K562 (cell line): ENCODE data around the gene STAG2. TPM values are rescaled to one million over a fixed set of nuclear protein-coding genes. Genes with fewer than 3 reads are reported as not detected.

Source experiments
- ATAC-seq: fragments of 200-7000 bp; cut with Tn5 transposase; 3 replicates; pipeline ENCODE4 v1.9.1; 2020; ENCODE audit warnings: moderate library complexity
- BruUV-seq: library from RNA; stranded (reverse); fragments of 400-500 nt; replicated peaks from 2 replicates; lab custom pipeline; 2021; lab: Mats Ljungman, UMichigan
- CTCF ChIA-PET: fragments of 300-600 bp; formaldehyde crosslinking; extraction: SDS; loops from one replicate; lab custom pipeline; 2021; ENCODE audit warnings: low intra/inter-chr PET ratio; lab: Yijun Ruan, JAX
- POLR2A ChIA-PET: fragments of 300-600, 350-650 bp; sonication (Branson Sonifier 250); formaldehyde crosslinking; extraction: SDS; loops from one replicate; lab custom pipeline; 2021; ENCODE audit warnings: antibody characterized with exemption, inconsistent platforms; lab: Yijun Ruan, JAX
- DNase-seq, 4 experiments: peaks; one replicate each; pipeline versions ENCODE4 v3.0.0 to v3.0.0-alpha.2; 2011 to 2018; ENCODE audit warnings: low spot score in 3 of 4, mixed read lengths in 3 of 4; ENCODE audit errors: extremely low read depth in 1 of 4
- FAIRE-seq: peaks from 2 replicates; lab custom pipeline; 2011; peaks lifted over from hg19 to GRCh38; lab: Jason Lieb, UNC
- H2AFZ ChIP-seq: 2 replicates; pipeline ENCODE4 v1.6.0; 2011; ENCODE audit warnings: low read depth, low read length, control low read depth, inconsistent platforms
- H3K27ac ChIP-seq: fragments of 200-600 bp; 3 replicates; pipeline ENCODE4 v1.8.0; 2011; ENCODE audit warnings: low read depth, mild to moderate bottlenecking, control low read depth, inconsistent platforms, low read length, moderate library complexity, mixed read lengths; ENCODE audit errors: extremely low read depth
- H3K27me3 ChIP-seq, 2 experiments: fragments of 300-600 bp in 1 of 2; 2 replicates in 1 of 2; 3 replicates in 1 of 2; pipeline versions ENCODE4 v1.6.0 to v1.8.0; 2011; ENCODE audit warnings: inconsistent platforms in 2 of 2, low read length in 2 of 2, mild to moderate bottlenecking in 1 of 2, mixed read lengths in 1 of 2, moderate library complexity in 1 of 2; ENCODE audit not compliant: control insufficient read depth in 2 of 2, insufficient read depth in 2 of 2
- H3K36me3 ChIP-seq: fragments of 300-600 bp; 3 replicates; pipeline ENCODE4 v1.8.0; 2011; ENCODE audit warnings: mild to moderate bottlenecking, low read length, inconsistent platforms; ENCODE audit not compliant: control insufficient read depth, insufficient read depth
- H3K4me1 ChIP-seq, 2 experiments: fragments of 200-600 bp in 1 of 2; replicated peaks in 1 of 2; 2 replicates in 1 of 2; 3 replicates in 1 of 2; pipeline versions ENCODE4 v1.5.1 to v1.8.0; 2011; ENCODE audit warnings: inconsistent platforms in 2 of 2, low read length in 2 of 2, mild to moderate bottlenecking in 1 of 2, mixed read lengths in 1 of 2, moderate library complexity in 1 of 2; ENCODE audit not compliant: control insufficient read depth in 2 of 2, insufficient read depth in 2 of 2
- H3K4me2 ChIP-seq: 2 replicates; pipeline ENCODE4 v1.6.1; 2011; ENCODE audit warnings: low read length, control low read depth, inconsistent platforms, mixed read lengths; ENCODE audit not compliant: insufficient read depth
- H3K4me3 ChIP-seq: fragments of 200-600 bp; sonication (generic), shearing (Covaris generic); 2 replicates; pipeline ENCODE4 v1.5.1; 2016; ENCODE audit warnings: control low read depth, inconsistent platforms
- H3K79me2 ChIP-seq: fragments of 200-600 bp; 3 replicates; pipeline ENCODE4 v1.8.0; 2011; ENCODE audit warnings: low read length, inconsistent platforms; ENCODE audit not compliant: control insufficient read depth, insufficient read depth
- H3K9ac ChIP-seq, 2 experiments: 2 replicates each; pipeline versions ENCODE4 v1.6.0 to v1.6.1; 2011; ENCODE audit warnings: low read depth in 2 of 2, low read length in 2 of 2, control low read depth in 1 of 2, inconsistent platforms in 1 of 2, mild to moderate bottlenecking in 1 of 2, mixed read lengths in 1 of 2; ENCODE audit not compliant: insufficient read depth in 1 of 2
- H3K9me1 ChIP-seq: one replicate; pipeline ENCODE4 v1.6.0; 2011; ENCODE audit warnings: inconsistent platforms, mild to moderate bottlenecking, low read length, moderate library complexity; ENCODE audit not compliant: control insufficient read depth, insufficient read depth
- H3K9me3 ChIP-seq: replicated peaks from 2 replicates; pipeline ENCODE4 v1.5.1; 2011; ENCODE audit warnings: low read depth, low read length, inconsistent platforms; ENCODE audit not compliant: control insufficient read depth, insufficient read depth
- H4K20me1 ChIP-seq: replicated peaks from 2 replicates; pipeline ENCODE4 v1.6.1; 2011; ENCODE audit warnings: low read length, inconsistent platforms, mixed read lengths; ENCODE audit not compliant: control insufficient read depth, insufficient read depth
- DMBX1 ChIP-seq: fragments of 250-450 bp; sonication (Bioruptor Pico); IDR thresholded peaks from 2 replicates; pipeline ENCODE4 v1.8.0; 2022; ENCODE audit warnings: inconsistent platforms, mild to moderate bottlenecking, moderate library complexity, borderline replicate concordance
- KAT7 ChIP-seq: sonication (generic); formaldehyde crosslinking; IDR thresholded peaks from 2 replicates; pipeline ENCODE4 v1.8.0; 2022; ENCODE audit warnings: missing genetic modification reagents, mild to moderate bottlenecking, borderline replicate concordance
- MNT ChIP-seq, 2 experiments: fragments of 450-650 bp; conservative IDR thresholded peaks; 2 replicates each; pipeline ENCODE4 v1.6.1; 2017; ENCODE audit warnings: mild to moderate bottlenecking in 2 of 2, moderate library complexity in 2 of 2
- OTX1 ChIP-seq: fragments of 450-650 bp; formaldehyde crosslinking; IDR thresholded peaks from 2 replicates; pipeline ENCODE4 v1.4.0; 2022; ENCODE audit warnings: mild to moderate bottlenecking
- PTTG1 ChIP-seq: fragments of 450-650 bp; IDR thresholded peaks from 2 replicates; pipeline ENCODE4 v1.6.1; 2016; ENCODE audit warnings: low read depth, mild to moderate bottlenecking, missing genetic modification characterization, missing compliant biosample characterization
- ZNF778 ChIP-seq: fragments of 450-650 bp; formaldehyde crosslinking; IDR thresholded peaks from 2 replicates; pipeline ENCODE4 v1.4.0; 2020; ENCODE audit warnings: mild to moderate bottlenecking, moderate library complexity
- ZNF79 ChIP-seq: fragments of 250-450 bp; sonication (Bioruptor Pico); IDR thresholded peaks from 2 replicates; pipeline ENCODE4 v1.4.0; 2020; ENCODE audit warnings: low read depth, mild to moderate bottlenecking, moderate library complexity
- in situ Hi-C: fragments of 300-500 bp; cut with MboI; formaldehyde crosslinking; loops from 4 replicates; pipeline ENCODE4 v1.15.0; 2018; ENCODE audit warnings: inconsistent platforms, mixed read lengths
- intact Hi-C: fragments of 100-400 bp; cut with micrococcal nuclease; formaldehyde crosslinking; loops from 2 replicates; pipeline ENCODE4 v1.14.2; 2022
- polyA plus RNA-seq, 8 experiments: library from polyadenylated mRNA; depleted of rRNA in 4 of 8; stranded (reverse) in 5 of 8; unstranded in 3 of 8; fragments of >200 nt; fragmentation: Nextera tagmentation in 2 of 8; fragmentation: Illumina TruSeq in 1 of 8; extraction: Ambion mirVana in 2 of 8; extraction: Trizol in 1 of 8; gene quantifications; 2 replicates each; pipeline versions ENCODE4 v1.2.1 to v1.2.3, GENCODE V29; 2011 to 2014; ENCODE audit warnings: inconsistent platforms in 1 of 8, missing spikeins in 1 of 8
- total RNA-seq, 7 experiments: library from RNA; depleted of rRNA in 6 of 7; stranded (reverse); fragments of >200 nt in 6 of 7; fragmentation: Illumina TruSeq in 2 of 7; extraction: Trizol in 2 of 7; gene quantifications; 2 replicates each; pipeline versions ENCODE4 v1.2.1 to v1.2.3, GENCODE V29; 2011 to 2021; ENCODE audit warnings: low replicate concordance in 1 of 7
- TF ChIP-seq, protein P1 (sequence below): sonication (generic); formaldehyde crosslinking; IDR thresholded peaks from 2 replicates; pipeline ENCODE4 v1.8.0; 2023; ENCODE audit warnings: mild to moderate bottlenecking, missing genetic modification reagents

STAG2 gene
- total and polyA plus RNA-seq, 9 of the 15 experiments (the other 6 are each of a cell fraction or from before 2014, with no cell fraction given) = 40.3 to 133 (median 90.1) TPM

- no peak for TF ChIP-seq PTTG1 (tag)
- TF ChIP-seq KAT7 = no peak
- no peak for TF ChIP-seq OTX1 (CRISPR knock-in tag)
- no peak for TF ChIP-seq ZNF79 (CRISPR knock-in tag)
- TF ChIP-seq ZNF778 = no peak
- TF ChIP-seq DMBX1 (CRISPR knock-in tag) = no peak
- TF ChIP-seq MNT (conservative IDR thresholded peaks at IDR 0.05) = no peak
- TF ChIP-seq, protein P1, sequence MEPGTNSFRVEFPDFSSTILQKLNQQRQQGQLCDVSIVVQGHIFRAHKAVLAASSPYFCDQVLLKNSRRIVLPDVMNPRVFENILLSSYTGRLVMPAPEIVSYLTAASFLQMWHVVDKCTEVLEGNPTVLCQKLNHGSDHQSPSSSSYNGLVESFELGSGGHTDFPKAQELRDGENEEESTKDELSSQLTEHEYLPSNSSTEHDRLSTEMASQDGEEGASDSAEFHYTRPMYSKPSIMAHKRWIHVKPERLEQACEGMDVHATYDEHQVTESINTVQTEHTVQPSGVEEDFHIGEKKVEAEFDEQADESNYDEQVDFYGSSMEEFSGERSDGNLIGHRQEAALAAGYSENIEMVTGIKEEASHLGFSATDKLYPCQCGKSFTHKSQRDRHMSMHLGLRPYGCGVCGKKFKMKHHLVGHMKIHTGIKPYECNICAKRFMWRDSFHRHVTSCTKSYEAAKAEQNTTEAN = no peak
- TF ChIP-seq, all 486 proteins: peak for 0
- DNase-seq = no peak
- BruUV-seq = no TSS peak
- Histone ChIP-seq H3K9me1 (no peaks in the 10 kb centered on the region), H2AFZ (no peak overlapping the region), H3K9me3 (no peaks in the 10 kb centered on the region), H3K9ac (no peak overlapping the region), H3K4me3 (no peak overlapping the region), H4K20me1 (peaks cover 17% of the 10 kb centered on the region), H3K4me1 (peaks cover 0 to 2% of the 10 kb centered on the region in 2 experiments; a peak in 1 of 5 replicates), H3K79me2 (peaks cover 89% of the 10 kb centered on the region), H3K27me3 (no peaks in the 10 kb centered on the region), H3K36me3 (no peaks in the 10 kb centered on the region; the same call in 2 of the 3 replicates), H3K4me2 (no peak overlapping the region), H3K27ac (no peak overlapping the region)
- peak; percentile 39; the same call in 1 of the 3 replicates for ATAC-seq
- in situ Hi-C loops = no loop called here
- ChIA-PET CTCF (no interaction called here), POLR2A (no interaction called here)
- intact Hi-C loops = no loop called here
- FAIRE-seq = no peak
Observed at GRCh38 chrX:124005228-124005627, 43.7 kb downstream of the STAG2 start.
